Kidney (tissue), 14 donors: ENCODE results near the gene MYBPHL. TPM values are rescaled to one million over a fixed set of nuclear protein-coding genes. Genes with fewer than 3 reads are reported as not detected.

Experiments
- DNase-seq, 5 donors: peaks; one replicate each; pipeline ENCODE4 v3.0.0-alpha.2; 2013 to 2020
- FAIRE-seq: peaks from 2 replicates; lab custom pipeline; 2012; peaks lifted over from hg19 to GRCh38; lab: Jason Lieb, UNC
- H3K27ac ChIP-seq, 2 donors: one replicate each; pipeline ENCODE4 v1.7.0; 2013; ENCODE audit warnings: low read depth in 2 of 2, low read length in 2 of 2, inconsistent platforms in 1 of 2
- H3K27me3 ChIP-seq: one replicate; pipeline ENCODE4 v1.7.1; 2013; ENCODE audit warnings: low read length, inconsistent platforms; ENCODE audit not compliant: control insufficient read depth, insufficient read depth
- H3K36me3 ChIP-seq, 3 donors: one replicate each; pipeline versions ENCODE4 v1.7.0 to v1.7.1; 2013; ENCODE audit warnings: low read length in 3 of 3, control low read depth in 1 of 3, inconsistent platforms in 1 of 3; ENCODE audit not compliant: insufficient read depth in 3 of 3, control insufficient read depth in 2 of 3
- H3K4me1 ChIP-seq, 3 donors: one replicate each; pipeline versions ENCODE4 v1.7.0 to v1.7.1; 2013; ENCODE audit warnings: low read length in 3 of 3, inconsistent platforms in 1 of 3, low read depth in 1 of 3; ENCODE audit not compliant: control insufficient read depth in 2 of 3, insufficient read depth in 2 of 3
- H3K4me3 ChIP-seq, 3 donors: one replicate each; pipeline versions ENCODE4 v1.7.0 to v1.8.1; 2013; ENCODE audit warnings: low read length in 3 of 3, control low read depth in 1 of 3, inconsistent platforms in 1 of 3
- H3K9ac ChIP-seq, 3 donors: one replicate each; pipeline versions ENCODE4 v1.7.0 to v1.7.1; 2013; ENCODE audit warnings: low read length in 3 of 3, control low read depth in 1 of 3, inconsistent platforms in 1 of 3
- H3K9me3 ChIP-seq, 3 donors: one replicate each; pipeline versions ENCODE4 v1.7.0 to v1.7.1; 2013; ENCODE audit warnings: low read length in 3 of 3, control low read depth in 1 of 3, inconsistent platforms in 1 of 3; ENCODE audit not compliant: control insufficient read depth in 2 of 3, insufficient read depth in 1 of 3
- CTCF ChIP-seq: IDR thresholded peaks from 3 replicates; pipeline ENCODE4 v1.5.1; 2012; ENCODE audit warnings: mild to moderate bottlenecking, moderate library complexity, borderline replicate concordance; ENCODE audit not compliant: insufficient read depth; ENCODE audit errors: extremely low read depth
- intact Hi-C: fragments of 100-400 bp; cut with DNase I; formaldehyde crosslinking; loops from one replicate; pipeline ENCODE4 v1.11.1; 2022
- polyA plus RNA-seq: library from polyadenylated mRNA; stranded (reverse); fragments of 350-450 nt; fragmentation: Illumina TruSeq; extraction: RNeasy Lipid Tissue Mini Kit (QIAGEN cat#74804); gene quantifications from one replicate; pipeline ENCODE4 v1.2.3, GENCODE V29; 2014; ENCODE audit warnings: low read depth, low replicate concordance; ENCODE audit not compliant: insufficient read depth
- total RNA-seq: library from RNA; stranded (reverse); fragmentation: NEBNext Ultra II Directional; extraction: Animal tissue kit (Norgen Biotek cat#: 25700); gene quantifications from one replicate; pipeline ENCODE4 v1.2.1, GENCODE V29; 2021
- donor health status: control.
- donor health status: control.
- donor health status: control.
- donor health status: control.
- donor health status: control.
- donor health status: DM: yes; HTN: yes; CAD: no.
- donor health status: Normal renal cell carcinoma (clear cell type).

The MYBPHL gene
- total and polyA plus RNA-seq, 2 donors from 2014 or later = 0.19 TPM; not detected in 1

- no peaks in the 10 kb centered on the region for H3K27me3 ChIP-seq
- TF ChIP-seq CTCF = no peak
- no peak for FAIRE-seq
Measured at GRCh38 chr1:109335091-109335490, 28.3 kb upstream of the MYBPHL start.

GRCh38 chr1:109331113-109331512 is 24.3 kb upstream of the MYBPHL start:
- Histone ChIP-seq H3K27me3 (no peaks in the 10 kb centered on the region), H3K9me3 (peaks cover 0 to 2% (median 0%) of the 10 kb centered on the region in 3 donors), H3K36me3 (peaks cover 0 to 21% (median 10%) of the 10 kb centered on the region in 3 donors), H3K4me3 (no peak overlapping the region), H3K4me1 (no peaks in the 10 kb centered on the region), H3K9ac (no peak overlapping the region), H3K27ac (no peak overlapping the region)
- DNase-seq (no peak), FAIRE-seq (no peak)
- intact Hi-C loops = no loop called here
- no peak for TF ChIP-seq CTCF

More at GRCh38 chr1:109335091-109335490, 28.3 kb upstream of the MYBPHL start:
- Histone ChIP-seq H3K4me3 (no peak overlapping the region), H3K9ac (no peak overlapping the region), H3K36me3 (peaks cover 0 to 16% (median 8%) of the 10 kb centered on the region in 3 donors), H3K4me1 (no peaks in the 10 kb centered on the region), H3K9me3 (peaks cover 0 to 2% (median 0%) of the 10 kb centered on the region in 3 donors), H3K27ac (no peak overlapping the region)
- intact Hi-C loops = no loop called here
- no peak for DNase-seq

- H3K36me3 ChIP-seq = peaks cover 0 to 26% (median 14%) of the 10 kb centered on the region in 3 donors
- intact Hi-C loops = no loop called here
- DNase-seq (no peak), FAIRE-seq (no peak)
- no peak overlapping the region for H3K4me3 ChIP-seq
- H3K4me1 ChIP-seq = no peaks in the 10 kb centered on the region
- TF ChIP-seq CTCF = no peak
- peaks cover 0 to 2% (median 0%) of the 10 kb centered on the region in 3 donors for H3K9me3 ChIP-seq
- H3K27ac ChIP-seq = no peak overlapping the region
- no peak overlapping the region for H3K9ac ChIP-seq
- H3K27me3 ChIP-seq = no peaks in the 10 kb centered on the region
Measured at GRCh38 chr1:109327285-109327684, 20.5 kb upstream of the MYBPHL start.

- DNase-seq (no peak), FAIRE-seq (no peak)
- no peaks in the 10 kb centered on the region for H3K9me3 ChIP-seq
- no peaks in the 10 kb centered on the region for H3K27me3 ChIP-seq
- no peak overlapping the region for H3K9ac ChIP-seq
- no peak overlapping the region for H3K27ac ChIP-seq
- no peak overlapping the region for H3K4me3 ChIP-seq
- peaks cover 7 to 37% (median 31%) of the 10 kb centered on the region in 3 donors for H3K36me3 ChIP-seq
- TF ChIP-seq CTCF = no peak
- intact Hi-C loops = no loop called here
- H3K4me1 ChIP-seq = no peaks in the 10 kb centered on the region
Measured at GRCh38 chr1:109322974-109323373, 16.2 kb upstream of the MYBPHL start.
